GM06990 (cell line): ENCODE data around the gene KIRREL2.

Source experiments
- DNase-seq: peaks from one replicate; pipeline ENCODE4 v3.0.0-alpha.2; 2011; ENCODE audit not compliant: insufficient read length; ENCODE audit errors: extremely low read depth
- H3K27me3 ChIP-seq: replicated peaks from 2 replicates; pipeline ENCODE4 v1.6.0; 2011; ENCODE audit warnings: low read length; ENCODE audit not compliant: control insufficient read depth, insufficient read depth
- H3K36me3 ChIP-seq: 2 replicates; pipeline ENCODE4 v1.5.1; 2011; ENCODE audit warnings: low read length; ENCODE audit not compliant: control insufficient read depth, insufficient read depth
- H3K4me3 ChIP-seq: replicated peaks from 2 replicates; pipeline ENCODE4 v1.5.1; 2011; ENCODE audit warnings: low read depth, mild to moderate bottlenecking, control low read depth, low read length
- TF ChIP-seq, protein P1 (sequence below): IDR thresholded peaks from 2 replicates; pipeline ENCODE4 v1.5.1; 2011; ENCODE audit warnings: low read length, control low read depth, mild to moderate bottlenecking, inconsistent platforms; ENCODE audit not compliant: insufficient read depth, poor library complexity, severe bottlenecking

Gene KIRREL2

GRCh38 chr19:35901854-35902661, 45.3 kb downstream of the KIRREL2 start, which contains the start of gene HCST:
HCST (plus strand) TSS chr19:35902529; CDS start chr19:35902594, 65 bp downstream.
- Histone ChIP-seq H3K27me3 (no peaks in the 10 kb centered on the region), H3K4me3 (peak within 1 kb of the TSS; percentile 58), H3K36me3 (peaks cover 10% of the 10 kb centered on the region)
- TF ChIP-seq, protein P1, sequence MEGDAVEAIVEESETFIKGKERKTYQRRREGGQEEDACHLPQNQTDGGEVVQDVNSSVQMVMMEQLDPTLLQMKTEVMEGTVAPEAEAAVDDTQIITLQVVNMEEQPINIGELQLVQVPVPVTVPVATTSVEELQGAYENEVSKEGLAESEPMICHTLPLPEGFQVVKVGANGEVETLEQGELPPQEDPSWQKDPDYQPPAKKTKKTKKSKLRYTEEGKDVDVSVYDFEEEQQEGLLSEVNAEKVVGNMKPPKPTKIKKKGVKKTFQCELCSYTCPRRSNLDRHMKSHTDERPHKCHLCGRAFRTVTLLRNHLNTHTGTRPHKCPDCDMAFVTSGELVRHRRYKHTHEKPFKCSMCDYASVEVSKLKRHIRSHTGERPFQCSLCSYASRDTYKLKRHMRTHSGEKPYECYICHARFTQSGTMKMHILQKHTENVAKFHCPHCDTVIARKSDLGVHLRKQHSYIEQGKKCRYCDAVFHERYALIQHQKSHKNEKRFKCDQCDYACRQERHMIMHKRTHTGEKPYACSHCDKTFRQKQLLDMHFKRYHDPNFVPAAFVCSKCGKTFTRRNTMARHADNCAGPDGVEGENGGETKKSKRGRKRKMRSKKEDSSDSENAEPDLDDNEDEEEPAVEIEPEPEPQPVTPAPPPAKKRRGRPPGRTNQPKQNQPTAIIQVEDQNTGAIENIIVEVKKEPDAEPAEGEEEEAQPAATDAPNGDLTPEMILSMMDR: peak; percentile 2
- peak; percentile 66 for DNase-seq

DNA sequence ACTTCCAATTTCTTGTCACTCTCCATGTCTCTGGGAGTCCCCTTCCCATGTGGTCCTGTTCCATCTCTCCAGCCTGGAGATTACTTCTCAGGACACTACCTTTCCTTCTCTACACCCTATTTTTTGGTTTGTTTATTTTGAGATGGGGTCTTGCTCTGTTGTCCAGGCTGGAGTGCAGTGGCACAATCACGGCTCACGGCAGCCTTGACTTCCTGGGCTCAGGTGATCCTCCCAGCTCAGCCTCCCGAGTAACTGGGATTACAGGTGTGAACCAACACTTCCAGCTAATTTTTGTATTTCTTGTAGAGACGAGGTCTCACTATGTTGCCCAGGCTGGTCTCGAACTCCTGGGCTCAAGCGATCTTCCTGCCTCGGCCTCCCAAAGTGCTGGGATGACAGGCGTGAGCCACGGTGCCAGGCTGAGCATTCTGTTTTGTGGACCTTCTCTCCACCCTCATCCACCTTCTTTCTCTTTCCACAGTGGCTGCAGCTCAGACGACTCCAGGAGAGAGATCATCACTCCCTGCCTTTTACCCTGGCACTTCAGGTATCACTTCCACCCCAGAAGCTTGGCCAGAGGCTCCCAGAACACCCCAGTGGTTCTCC, 46.3 kb downstream of the KIRREL2 start:
- H3K4me3 ChIP-seq: peak overlapping the region; percentile 58
- peaks cover 3% of the 10 kb centered on the region for H3K36me3 ChIP-seq
- no peak for DNase-seq
- no peaks in the 10 kb centered on the region for H3K27me3 ChIP-seq
- TF ChIP-seq, protein P1: no peak

- TF ChIP-seq, protein P1: no peak
- Histone ChIP-seq H3K4me3 (peak overlapping the region; percentile 58), H3K27me3 (no peaks in the 10 kb centered on the region), H3K36me3 (no peaks in the 10 kb centered on the region)
- peak; percentile 90 for DNase-seq
Measured at GRCh38 chr19:35903550-35904179, 47.0 kb downstream of the KIRREL2 start.

DNA sequence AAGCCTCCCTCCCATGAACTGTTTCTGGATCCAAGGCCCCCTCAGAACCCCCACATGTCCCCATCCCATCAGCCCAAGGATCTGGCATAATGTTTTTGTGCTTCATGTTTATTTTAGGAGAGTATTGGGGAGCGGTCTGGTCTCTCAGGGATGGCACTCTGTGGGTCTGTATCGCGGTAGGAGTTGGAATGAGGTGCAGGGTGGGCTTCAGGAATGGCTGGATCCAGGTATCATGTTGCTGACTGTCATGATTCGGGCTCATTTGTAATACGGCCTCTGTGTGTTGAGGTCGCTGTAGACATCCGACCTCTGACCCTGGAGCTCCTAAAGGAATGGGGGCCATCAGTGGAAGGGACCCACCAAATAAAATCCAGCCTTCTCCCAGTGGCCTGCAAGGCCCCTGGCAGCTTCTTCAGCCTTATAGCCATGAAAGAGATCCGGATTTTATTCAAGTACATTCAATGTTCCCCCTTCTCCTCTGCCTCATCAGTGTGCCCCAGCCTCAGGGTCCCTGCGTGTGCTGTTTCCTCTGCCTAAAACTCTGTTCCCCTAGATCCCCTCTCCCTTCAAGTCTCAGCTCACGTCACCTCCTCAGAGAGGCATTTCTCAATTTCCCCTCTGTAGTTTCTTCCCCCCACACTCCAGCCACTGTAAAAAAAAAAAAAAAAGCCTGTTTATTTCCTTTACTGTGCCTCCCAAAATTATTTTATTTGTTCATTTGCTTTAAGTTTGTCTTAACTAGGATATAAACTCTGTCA, 47.8 kb downstream of the KIRREL2 start:
- TF ChIP-seq, protein P1: no peak
- Histone ChIP-seq H3K36me3 (no peaks in the 10 kb centered on the region), H3K4me3 (no peak overlapping the region), H3K27me3 (no peaks in the 10 kb centered on the region)
- no peak for DNase-seq

- no peak for DNase-seq
- Histone ChIP-seq H3K36me3 (no peaks in the 10 kb centered on the region), H3K27me3 (no peaks in the 10 kb centered on the region), H3K4me3 (no peak overlapping the region)
- TF ChIP-seq, protein P1: no peak
Measured at GRCh38 chr19:35905178-35905727, 48.5 kb downstream of the KIRREL2 start.
